Right ventricle myocardium inferior (tissue), 1 donor: ENCODE data around the gene CASP10. TPM values are rescaled to one million over a fixed set of nuclear protein-coding genes. Genes with fewer than 3 reads are reported as not detected.

ENCODE experiments used
- ATAC-seq: fragments of 200-7000 bp; cut with Tn5 transposase; one replicate; pipeline ENCODE4 v1.9.1; 2020; ENCODE audit warnings: mild to moderate bottlenecking, moderate library complexity
- DNase-seq: peaks from one replicate; pipeline ENCODE4 v3.0.0; 2021; ENCODE audit errors: missing footprints
- intact Hi-C: fragments of 100-400 bp; cut with DNase I; formaldehyde crosslinking; loops from one replicate; pipeline ENCODE4 v1.11.0; 2022
- total RNA-seq: library from RNA; stranded (reverse); fragmentation: NEBNext Ultra II Directional; extraction: Animal tissue kit (Norgen Biotek cat#: 25700); gene quantifications from one replicate; pipeline ENCODE4 v1.2.1, GENCODE V29; 2021
- donor health status: DM: no; HTN: yes; CAD: no; lungs with severe emphysema.

Gene CASP10
- total RNA-seq, 1 donor from 2014 or later: 6.2 TPM

GRCh38 chr2:201186982-201187381 lies 4.0 kb downstream of the CASP10 start:
- DNase-seq: no peak
- intact Hi-C loops: loop anchor here (5.0 kb wide), 1 partner anchor 35 kb away; no protein-coding TSS in a partner anchor

GRCh38 chr2:201188449-201188848 lies 5.5 kb downstream of the CASP10 start:
- ATAC-seq (no peak), DNase-seq (no peak)
- intact Hi-C loops: loop anchor here (5.0 kb wide), 1 partner anchor 34 kb away; no protein-coding TSS in a partner anchor

More at GRCh38 chr2:201186982-201187381, 4.0 kb downstream of the CASP10 start:
- ATAC-seq: no peak

GRCh38 chr2:201191132-201191875 lies 8.4 kb downstream of the CASP10 start:
- DNase-seq: no peak
- intact Hi-C loops: no loop called here
- peak; percentile 54 for ATAC-seq

- intact Hi-C loops: no loop called here
- no peak for DNase-seq
- no peak for ATAC-seq
Observed at GRCh38 chr2:201194097-201194496, 11.2 kb downstream of the CASP10 start.

GRCh38 chr2:201195331-201195730 lies 12.4 kb downstream of the CASP10 start:
- DNase-seq (no peak), ATAC-seq (no peak)
- intact Hi-C loops: no loop called here

- intact Hi-C loops: no loop called here
- no peak for DNase-seq
Observed at GRCh38 chr2:201196003-201196402, 13.1 kb downstream of the CASP10 start.

GRCh38 chr2:201196803-201197202 lies 13.9 kb downstream of the CASP10 start:
- DNase-seq (no peak), ATAC-seq (no peak)
- intact Hi-C loops: no loop called here

More at GRCh38 chr2:201196003-201196402, 13.1 kb downstream of the CASP10 start:
- no peak for ATAC-seq

- intact Hi-C loops: no loop called here
- ATAC-seq (no peak), DNase-seq (no peak)
Observed at GRCh38 chr2:201197781-201198180, 14.8 kb downstream of the CASP10 start.

GRCh38 chr2:201199847-201200246 lies 16.9 kb downstream of the CASP10 start:
- DNase-seq: no peak
- no peak for ATAC-seq
- intact Hi-C loops: no loop called here

- intact Hi-C loops: no loop called here
- no peak for ATAC-seq
- DNase-seq: no peak
Observed at GRCh38 chr2:201200345-201200744, 17.4 kb downstream of the CASP10 start.

GRCh38 chr2:201201371-201201770 lies 18.4 kb downstream of the CASP10 start:
- DNase-seq (no peak), ATAC-seq (no peak)
- intact Hi-C loops: no loop called here

- peak; percentile 77 for DNase-seq
- intact Hi-C loops: no loop called here
- peak; percentile 68 for ATAC-seq
Observed at GRCh38 chr2:201203916-201204654, 21.1 kb downstream of the CASP10 start.

GRCh38 chr2:201204655-201205514 lies 21.9 kb downstream of the CASP10 start:
- no peak for DNase-seq
- no peak for ATAC-seq
- intact Hi-C loops: no loop called here

GRCh38 chr2:201205515-201205849 lies 22.5 kb downstream of the CASP10 start:
- intact Hi-C loops: no loop called here
- no peak for DNase-seq
- no peak for ATAC-seq

- peak; percentile 78 for DNase-seq
- peak; percentile 64 for ATAC-seq
- intact Hi-C loops: no loop called here
Observed at GRCh38 chr2:201208563-201209252, 25.8 kb downstream of the CASP10 start.

GRCh38 chr2:201215963-201216362 lies 33.0 kb downstream of the CASP10 start:
- no peak for DNase-seq
- intact Hi-C loops: no loop called here
- ATAC-seq: no peak

GRCh38 chr2:201216918-201217317 lies 34.0 kb downstream of the CASP10 start:
- ATAC-seq: no peak
- no peak for DNase-seq
- intact Hi-C loops: no loop called here

- ATAC-seq: no peak
- no peak for DNase-seq
- intact Hi-C loops: no loop called here
Observed at GRCh38 chr2:201218780-201219179, 35.8 kb downstream of the CASP10 start.
